Neural cell (in vitro differentiated cells): ENCODE measurements around the gene TYSND1. TPM values are rescaled to one million over a fixed set of nuclear protein-coding genes. Genes with fewer than 3 reads are reported as not detected.

ENCODE experiments used
- H2AFZ ChIP-seq: fragments of 200-600, 300-800 bp; sonication (generic), shearing (Covaris generic); 2 replicates; pipeline ENCODE4 v1.6.0; 2014; ENCODE audit warnings: low read depth, mild to moderate bottlenecking, antibody characterized with exemption, low read length, moderate library complexity
- H3F3A ChIP-seq: fragments of 200-600 bp; shearing (Covaris generic); 2 replicates; pipeline ENCODE4 v1.6.1; 2016; ENCODE audit warnings: mild to moderate bottlenecking, moderate library complexity, mixed read lengths, antibody characterized with exemption, low read length; ENCODE audit not compliant: insufficient read depth, poor library complexity, severe bottlenecking
- H3K27ac ChIP-seq: fragments of 200-600, 300-800 bp; sonication (generic), shearing (Covaris generic); 2 replicates; pipeline ENCODE4 v1.5.1; 2014; ENCODE audit warnings: mild to moderate bottlenecking, low read length, moderate library complexity
- H3K27me3 ChIP-seq: fragments of 300-800, 200-600 bp; sonication (generic), shearing (Covaris generic); 2 replicates; pipeline ENCODE4 v1.6.0; 2014; ENCODE audit warnings: mild to moderate bottlenecking, low read depth, low read length, moderate library complexity; ENCODE audit not compliant: insufficient read depth
- H3K36me3 ChIP-seq: fragments of 300-800, 200-600 bp; sonication (generic), shearing (Covaris generic); 2 replicates; pipeline ENCODE4 v1.5.1; 2014; ENCODE audit warnings: mild to moderate bottlenecking, antibody characterized with exemption, low read length, moderate library complexity; ENCODE audit not compliant: insufficient read depth
- H3K4me2 ChIP-seq: fragments of 300-800, 200-600 bp; sonication (generic), shearing (Covaris generic); 2 replicates; pipeline ENCODE4 v1.6.0; 2014; ENCODE audit warnings: mild to moderate bottlenecking, low read length
- H3K4me3 ChIP-seq: fragments of 300-800, 200-600 bp; sonication (generic), shearing (Covaris generic); 2 replicates; pipeline ENCODE4 v1.5.1; 2014; ENCODE audit warnings: mild to moderate bottlenecking, low read length, moderate library complexity
- H3K79me2 ChIP-seq: fragments of 200-600 bp; shearing (Covaris generic); replicated peaks from 2 replicates; pipeline ENCODE4 v1.6.0; 2014; ENCODE audit warnings: mild to moderate bottlenecking, low read length, moderate library complexity; ENCODE audit not compliant: insufficient read depth
- H3K9ac ChIP-seq: fragments of 300-800, 200-600 bp; sonication (generic), shearing (Covaris generic); 2 replicates; pipeline ENCODE4 v1.6.1; 2016; ENCODE audit warnings: mild to moderate bottlenecking, low read length, mixed read lengths
- H3K9me2 ChIP-seq: fragments of 200-600 bp; shearing (Covaris generic); 2 replicates; pipeline ENCODE4 v1.6.1; 2016; ENCODE audit warnings: mild to moderate bottlenecking, low read length, mixed read lengths; ENCODE audit not compliant: insufficient read depth
- H3K9me3 ChIP-seq: fragments of 200-600, 300-800 bp; sonication (generic), shearing (Covaris generic); 2 replicates; pipeline ENCODE4 v1.6.1; 2016; ENCODE audit warnings: mild to moderate bottlenecking, mixed run types, low read length, moderate library complexity, mixed read lengths
- H4K20me1 ChIP-seq: fragments of 200-600 bp; shearing (Covaris generic); 2 replicates; pipeline ENCODE4 v1.6.1; 2016; ENCODE audit warnings: mild to moderate bottlenecking, mixed run types; ENCODE audit not compliant: insufficient read depth
- EP300 ChIP-seq: fragments of 450-650 bp; conservative IDR thresholded peaks from 2 replicates; pipeline ENCODE4 v1.6.1; 2014; ENCODE audit warnings: antibody characterized with exemption, mild to moderate bottlenecking, moderate library complexity; ENCODE audit not compliant: poor library complexity, severe bottlenecking
- EZH2 ChIP-seq: fragments of 200-600, 300-800 bp; shearing (Covaris generic), sonication (generic); IDR thresholded peaks from 2 replicates; pipeline ENCODE4 v1.6.1; 2014; ENCODE audit warnings: antibody characterized with exemption, low read length, borderline replicate concordance, mild to moderate bottlenecking; ENCODE audit not compliant: insufficient read depth, poor library complexity, severe bottlenecking
- MXI1 ChIP-seq: fragments of 450-650 bp; conservative IDR thresholded peaks from 2 replicates; pipeline ENCODE4 v1.6.1; 2014; ENCODE audit warnings: antibody characterized with exemption, mild to moderate bottlenecking; ENCODE audit not compliant: poor library complexity, severe bottlenecking
- POLR2AphosphoS5 ChIP-seq: IDR thresholded peaks from 2 replicates; pipeline ENCODE4 v1.6.1; 2012
- RAD21 ChIP-seq: fragments of 450-650 bp; conservative IDR thresholded peaks from 2 replicates; pipeline ENCODE4 v1.6.1; 2014; ENCODE audit warnings: antibody characterized with exemption, mild to moderate bottlenecking, moderate library complexity
- REST ChIP-seq: IDR thresholded peaks from 2 replicates; pipeline ENCODE4 v1.6.1; 2012; ENCODE audit warnings: borderline replicate concordance
- SMC3 ChIP-seq: fragments of 450-650 bp; conservative IDR thresholded peaks from 2 replicates; pipeline ENCODE4 v1.6.1; 2014; ENCODE audit warnings: antibody characterized with exemption, mild to moderate bottlenecking, moderate library complexity; ENCODE audit not compliant: poor library complexity
- TAF1 ChIP-seq: IDR thresholded peaks from 2 replicates; pipeline ENCODE4 v1.6.1; 2012; ENCODE audit warnings: low read depth
- polyA plus RNA-seq: library from polyadenylated mRNA; depleted of rRNA; stranded (reverse); fragments of >200 nt; gene quantifications from 2 replicates; pipeline ENCODE4 v1.2.3, GENCODE V29; 2014
- TF ChIP-seq, protein P1 (sequence below): fragments of 450-650 bp; IDR thresholded peaks from 2 replicates; pipeline ENCODE4 v1.5.1; 2014; ENCODE audit warnings: antibody characterized with exemption, mild to moderate bottlenecking, moderate library complexity; ENCODE audit not compliant: poor library complexity, severe bottlenecking

Gene TYSND1
- polyA plus RNA-seq, 1 donor from 2014 or later: 10.3 TPM

- TF ChIP-seq TAF1 (no peak), EZH2 (no peak), MXI1 (no peak), RAD21 (no peak), REST (no peak), POLR2AphosphoS5 (no peak), SMC3 (no peak), EP300 (no peak)
- TF ChIP-seq, protein P1, sequence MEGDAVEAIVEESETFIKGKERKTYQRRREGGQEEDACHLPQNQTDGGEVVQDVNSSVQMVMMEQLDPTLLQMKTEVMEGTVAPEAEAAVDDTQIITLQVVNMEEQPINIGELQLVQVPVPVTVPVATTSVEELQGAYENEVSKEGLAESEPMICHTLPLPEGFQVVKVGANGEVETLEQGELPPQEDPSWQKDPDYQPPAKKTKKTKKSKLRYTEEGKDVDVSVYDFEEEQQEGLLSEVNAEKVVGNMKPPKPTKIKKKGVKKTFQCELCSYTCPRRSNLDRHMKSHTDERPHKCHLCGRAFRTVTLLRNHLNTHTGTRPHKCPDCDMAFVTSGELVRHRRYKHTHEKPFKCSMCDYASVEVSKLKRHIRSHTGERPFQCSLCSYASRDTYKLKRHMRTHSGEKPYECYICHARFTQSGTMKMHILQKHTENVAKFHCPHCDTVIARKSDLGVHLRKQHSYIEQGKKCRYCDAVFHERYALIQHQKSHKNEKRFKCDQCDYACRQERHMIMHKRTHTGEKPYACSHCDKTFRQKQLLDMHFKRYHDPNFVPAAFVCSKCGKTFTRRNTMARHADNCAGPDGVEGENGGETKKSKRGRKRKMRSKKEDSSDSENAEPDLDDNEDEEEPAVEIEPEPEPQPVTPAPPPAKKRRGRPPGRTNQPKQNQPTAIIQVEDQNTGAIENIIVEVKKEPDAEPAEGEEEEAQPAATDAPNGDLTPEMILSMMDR: no peak
- Histone ChIP-seq H3K27ac (no peak overlapping the region), H3F3A (peaks cover 6% of the 10 kb centered on the region), H2AFZ (no peak overlapping the region), H3K79me2 (no peaks in the 10 kb centered on the region), H3K9me2 (no peaks in the 10 kb centered on the region), H3K36me3 (no peaks in the 10 kb centered on the region), H3K4me3 (no peak overlapping the region), H4K20me1 (no peaks in the 10 kb centered on the region), H3K27me3 (no peaks in the 10 kb centered on the region), H3K9ac (no peak overlapping the region), H3K9me3 (no peaks in the 10 kb centered on the region), H3K4me2 (no peak overlapping the region)
These were observed 6.6 kb downstream of the TYSND1 start for GRCh38 chr10:70139997-70140250.

- no peak for TF ChIP-seq EP300
- TF ChIP-seq MXI1: no peak
- TF ChIP-seq TAF1: no peak
- TF ChIP-seq POLR2AphosphoS5: no peak
- no peak for TF ChIP-seq SMC3
- no peak for TF ChIP-seq REST
- TF ChIP-seq, protein P1: no peak
- no peak for TF ChIP-seq RAD21
- TF ChIP-seq EZH2: no peak
- Histone ChIP-seq H3K79me2 (no peaks in the 10 kb centered on the region), H2AFZ (no peak overlapping the region), H4K20me1 (no peaks in the 10 kb centered on the region), H3K27ac (no peak overlapping the region), H3K27me3 (no peaks in the 10 kb centered on the region), H3K4me3 (no peak overlapping the region), H3K36me3 (no peaks in the 10 kb centered on the region), H3F3A (peaks cover under 1% of the 10 kb centered on the region), H3K9me3 (no peaks in the 10 kb centered on the region), H3K9ac (no peak overlapping the region), H3K9me2 (no peaks in the 10 kb centered on the region), H3K4me2 (no peak overlapping the region)
These were observed 7.1 kb downstream of the TYSND1 start for GRCh38 chr10:70139151-70139996.
